Measurements from ENCODE around the gene MRAP.

MRAP gene

DNA sequence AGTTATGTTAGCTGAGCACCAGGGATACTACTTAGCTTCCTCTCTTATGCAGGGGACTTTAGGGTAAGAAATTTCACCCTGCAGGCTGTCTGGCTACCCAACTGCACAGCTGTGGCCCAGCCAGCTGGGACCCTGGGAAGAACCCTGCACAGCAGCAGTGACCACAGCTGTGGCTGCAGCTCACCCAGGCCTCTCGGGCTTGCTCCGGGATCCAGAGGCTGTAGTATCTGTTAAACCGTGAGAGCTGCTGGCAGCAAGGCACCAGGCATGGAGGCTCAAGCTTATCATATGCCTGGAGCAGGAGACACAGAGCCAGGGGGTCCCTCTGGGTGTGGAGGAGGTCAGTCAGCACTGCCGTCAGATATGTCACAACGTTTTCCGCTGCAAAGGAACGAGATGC lies 53.9 kb downstream of the MRAP start:
- Histone ChIP-seq H3K27me3 (ENCODE audit: insufficient read depth, low read length) (no peaks in the 10 kb centered on the region), H3K4me3 (ENCODE audit: low read depth, low read length, poor library complexity, severe bottlenecking) (no peak overlapping the region), H3K9me3 (ENCODE audit: low read length) (no peaks in the 10 kb centered on the region), H3K27ac (ENCODE audit: low read depth, low read length, poor library complexity, severe bottlenecking) (no peak overlapping the region), H4K20me1 (ENCODE audit: insufficient read depth, low read length) (no peaks in the 10 kb centered on the region), H3K4me2 (ENCODE audit: low read length) (no peak overlapping the region), H3F3A (ENCODE audit: insufficient read depth, low read length) (no peaks in the 10 kb centered on the region), H3K4me1 (ENCODE audit: insufficient read depth, low read length, severe bottlenecking) (no peaks in the 10 kb centered on the region), H3K9me2 (ENCODE audit: low read depth, low read length) (no peaks in the 10 kb centered on the region), H3K9ac (ENCODE audit: low read length) (no peak overlapping the region), H2AFZ (ENCODE audit: low read length) (no peak overlapping the region), H3K36me3 (ENCODE audit: insufficient read depth, low read length) (peaks cover 100% of the 10 kb centered on the region), H3K79me2 (ENCODE audit: insufficient read depth, low read length) (no peaks in the 10 kb centered on the region)
- no peak for TF ChIP-seq EZH2 (IDR thresholded peaks at IDR 0.05; ENCODE audit: borderline replicate concordance, low read length)
- TF ChIP-seq CTCF (IDR thresholded peaks at IDR 0.05; ENCODE audit: low read length) = no peak

GRCh38 chr21:32353002-32353711 lies 54.5 kb downstream of the MRAP start:
- Histone ChIP-seq H3K9me3 (ENCODE audit: low read length) (no peaks in the 10 kb centered on the region), H3K4me3 (ENCODE audit: low read depth, low read length, poor library complexity, severe bottlenecking) (no peak overlapping the region), H3K4me1 (ENCODE audit: insufficient read depth, low read length, severe bottlenecking) (no peaks in the 10 kb centered on the region), H3K27ac (ENCODE audit: low read depth, low read length, poor library complexity, severe bottlenecking) (no peak overlapping the region), H2AFZ (ENCODE audit: low read length) (no peak overlapping the region), H3K9me2 (ENCODE audit: low read depth, low read length) (no peaks in the 10 kb centered on the region), H4K20me1 (ENCODE audit: insufficient read depth, low read length) (no peaks in the 10 kb centered on the region), H3F3A (ENCODE audit: insufficient read depth, low read length) (no peaks in the 10 kb centered on the region), H3K36me3 (ENCODE audit: insufficient read depth, low read length) (peaks cover 99% of the 10 kb centered on the region), H3K79me2 (ENCODE audit: insufficient read depth, low read length) (no peaks in the 10 kb centered on the region), H3K9ac (ENCODE audit: low read length) (no peak overlapping the region), H3K4me2 (ENCODE audit: low read length) (no peak overlapping the region), H3K27me3 (ENCODE audit: insufficient read depth, low read length) (no peaks in the 10 kb centered on the region)
- no peak for TF ChIP-seq CTCF (IDR thresholded peaks at IDR 0.05; ENCODE audit: low read length)
- no peak for TF ChIP-seq EZH2 (IDR thresholded peaks at IDR 0.05; ENCODE audit: borderline replicate concordance, low read length)

DNA sequence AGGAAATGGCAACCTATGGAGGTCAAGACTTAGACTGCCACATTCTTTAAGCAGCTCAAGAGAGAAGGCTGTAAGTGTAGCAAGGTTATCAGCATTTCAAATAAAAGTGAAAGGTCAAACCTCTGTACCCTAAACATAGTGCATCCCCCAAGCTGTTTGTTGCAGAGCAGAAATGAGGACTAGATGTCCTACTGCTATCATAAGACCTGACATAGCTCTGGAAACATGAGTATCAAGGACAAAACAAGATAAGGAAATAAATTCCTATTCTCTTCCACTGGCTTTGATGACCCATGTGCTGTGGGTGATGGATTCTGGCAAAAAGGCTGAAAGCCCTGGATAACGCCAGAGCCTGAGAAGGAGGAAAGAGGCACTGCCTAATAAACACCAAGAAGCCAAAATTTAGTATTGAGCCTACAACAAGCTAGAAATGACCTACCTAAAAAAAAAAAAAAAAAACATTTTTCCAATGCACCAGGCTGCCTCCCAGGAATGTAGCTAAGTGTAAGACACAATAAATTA lies 58.3 kb downstream of the MRAP start:
- no peaks in the 10 kb centered on the region for H3K79me2 ChIP-seq (ENCODE audit: insufficient read depth, low read length)
- TF ChIP-seq CTCF (IDR thresholded peaks at IDR 0.05; ENCODE audit: low read length) (no peak), EZH2 (IDR thresholded peaks at IDR 0.05; ENCODE audit: borderline replicate concordance, low read length) (no peak)
- H3K36me3 ChIP-seq (ENCODE audit: insufficient read depth, low read length) = peaks cover 99% of the 10 kb centered on the region

More for the DNA sequence above, 58.3 kb downstream of the MRAP start:
- H3K4me1 ChIP-seq (ENCODE audit: insufficient read depth, low read length, severe bottlenecking) = no peaks in the 10 kb centered on the region
- no peak overlapping the region for H3K27ac ChIP-seq (ENCODE audit: low read depth, low read length, poor library complexity, severe bottlenecking)
- H3K9ac ChIP-seq (ENCODE audit: low read length) = no peak overlapping the region
- H3K9me3 ChIP-seq (ENCODE audit: low read length) = no peaks in the 10 kb centered on the region
- no peak overlapping the region for H3K4me2 ChIP-seq (ENCODE audit: low read length)
- no peaks in the 10 kb centered on the region for H3K9me2 ChIP-seq (ENCODE audit: low read depth, low read length)
- no peak overlapping the region for H2AFZ ChIP-seq (ENCODE audit: low read length)
- no peaks in the 10 kb centered on the region for H3K27me3 ChIP-seq (ENCODE audit: insufficient read depth, low read length)
- no peaks in the 10 kb centered on the region for H3F3A ChIP-seq (ENCODE audit: insufficient read depth, low read length)
- no peak overlapping the region for H3K4me3 ChIP-seq (ENCODE audit: low read depth, low read length, poor library complexity, severe bottlenecking)
- no peaks in the 10 kb centered on the region for H4K20me1 ChIP-seq (ENCODE audit: insufficient read depth, low read length)
